C4-2B (cell line): ENCODE results near the gene CPN2.

Source experiments
- CTCF ChIP-seq: fragments of 450-650 bp; conservative IDR thresholded peaks from 2 replicates; pipeline ENCODE4 v1.5.1; 2017; ENCODE audit warnings: mild to moderate bottlenecking
- ZFX ChIP-seq: fragments of 450-650 bp; IDR thresholded peaks from 2 replicates; pipeline ENCODE4 v1.6.1; 2017

- TF ChIP-seq CTCF = no peak
- TF ChIP-seq ZFX = no peak
These were observed 9.4 kb upstream of the CPN2 start for GRCh38 chr3:194360568-194360967.
